A549 (cell line): ENCODE data around the gene PELI1.

Experiments
- CTCF ChIP-seq: fragments of >200 bp; sonication (Bioruptor Twin); formaldehyde crosslinking; IDR thresholded peaks from 3 replicates; pipeline ENCODE4 v1.5.1; 2016
- POLR2A ChIP-seq: IDR thresholded peaks from 2 replicates; pipeline ENCODE4 v1.6.1; 2012; ENCODE audit warnings: mild to moderate bottlenecking, low read length

- TF ChIP-seq POLR2A (no peak), CTCF (no peak)
Measured at GRCh38 chr2:64168756-64169155, 24.5 kb upstream of the PELI1 start.
